Activated CD8-positive, alpha-beta memory T cell treated with anti-CD3 and anti-CD28 coated beads for 4 hours (primary cell): ENCODE results near the gene SRP9.
"Not testable (repeated sequence)": the region's sequence is repeated elsewhere in the genome, so short reads cannot be mapped to it uniquely, and the experiment has no call there.

Experiments used
- DNase-seq, 2 donors: peaks; one replicate each; pipeline ENCODE4 v3.0.0-alpha.2; 2020; ENCODE audit warnings: low read depth in 2 of 2

Gene SRP9

DNA sequence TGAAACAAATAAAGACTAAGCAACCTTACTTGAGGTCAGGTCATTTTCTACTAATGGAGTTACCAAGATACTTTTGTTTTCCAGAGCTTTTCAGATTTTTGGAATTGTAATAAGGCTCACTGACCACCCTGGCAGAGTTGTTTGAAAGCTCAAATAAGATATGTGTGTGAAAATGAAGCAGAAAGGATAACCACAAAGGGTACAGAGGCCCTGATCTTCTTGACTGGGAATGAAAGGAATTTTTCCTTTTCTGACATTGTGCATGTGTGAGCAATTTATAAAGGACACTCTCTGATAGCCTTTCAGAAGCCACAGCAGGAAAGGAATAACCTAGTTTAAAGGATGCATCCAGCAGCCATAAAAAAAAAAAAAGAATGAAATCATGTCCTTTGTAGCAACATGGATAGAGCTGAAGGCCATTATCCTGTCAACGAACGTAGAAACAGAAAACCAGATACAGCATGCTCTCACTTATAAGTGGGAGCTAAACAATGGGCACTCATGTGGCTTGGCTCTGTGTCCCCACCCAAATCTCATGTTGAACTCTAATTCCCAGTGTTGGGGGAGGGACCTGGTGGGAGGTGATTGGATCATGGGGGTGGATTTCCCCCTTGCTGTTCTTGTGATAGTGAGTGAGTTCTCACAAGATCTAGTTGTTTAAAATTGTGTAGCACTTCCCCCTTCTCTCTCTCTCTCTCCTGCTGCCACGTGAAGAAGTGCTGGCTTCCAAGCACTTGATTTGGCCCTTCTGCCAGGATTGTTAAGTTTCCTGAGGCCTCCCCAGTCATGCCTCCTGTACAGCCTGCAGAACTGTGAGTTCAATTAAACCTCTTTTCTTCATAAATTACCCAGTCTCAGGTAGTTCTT lies 3.1 kb upstream of the SRP9 start:
- DNase-seq = no peak

DNA sequence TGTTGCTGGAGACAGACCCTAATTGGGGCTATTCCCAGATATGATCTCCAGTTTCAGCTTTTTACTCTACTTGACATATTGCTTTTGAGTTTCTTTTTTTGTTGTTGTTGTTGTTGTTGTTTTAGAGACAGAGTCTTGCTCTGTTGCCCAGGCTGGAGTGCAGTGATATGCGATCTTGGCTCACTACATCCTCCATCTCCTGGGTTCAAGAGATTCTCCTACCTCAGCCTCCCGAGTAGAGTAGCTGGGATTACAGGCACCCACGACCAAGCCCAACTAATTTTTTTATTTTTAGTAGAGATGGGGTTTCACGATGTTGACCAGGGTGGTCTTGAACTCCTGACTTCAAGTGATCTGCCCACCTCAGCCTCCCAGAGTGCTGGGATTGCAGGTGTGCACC lies 1.3 kb upstream of the SRP9 start:
- no peak for DNase-seq

DNA sequence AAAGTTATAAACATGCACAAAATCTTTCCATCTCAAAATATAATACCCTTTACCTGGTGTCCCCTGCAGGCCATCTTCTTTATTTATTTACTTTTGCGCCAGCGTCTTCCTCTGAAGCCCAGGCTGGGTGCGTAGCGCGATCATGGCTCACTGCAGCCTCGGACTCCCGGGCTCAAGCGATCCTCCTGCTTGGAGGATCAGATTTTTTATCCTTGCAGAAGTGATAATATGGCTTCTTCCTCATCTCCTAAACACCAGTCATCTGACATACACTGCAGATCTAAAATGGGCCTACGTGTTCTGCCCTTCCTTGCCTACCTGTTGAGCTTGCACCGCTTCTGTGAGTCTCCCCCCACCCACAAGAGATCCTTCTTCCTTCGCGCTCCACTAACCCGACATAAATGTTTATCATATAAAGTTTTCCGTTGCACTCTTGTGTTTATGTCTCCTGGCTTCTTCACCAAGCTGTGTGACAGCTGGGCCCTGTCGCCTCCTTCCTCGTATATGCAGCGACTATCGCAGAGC lies 506 bp upstream of the SRP9 start:
- no peak for DNase-seq

GRCh38 chr1:225778337-225778669 lies 677 bp downstream of the SRP9 start:
- no peak for DNase-seq

DNA sequence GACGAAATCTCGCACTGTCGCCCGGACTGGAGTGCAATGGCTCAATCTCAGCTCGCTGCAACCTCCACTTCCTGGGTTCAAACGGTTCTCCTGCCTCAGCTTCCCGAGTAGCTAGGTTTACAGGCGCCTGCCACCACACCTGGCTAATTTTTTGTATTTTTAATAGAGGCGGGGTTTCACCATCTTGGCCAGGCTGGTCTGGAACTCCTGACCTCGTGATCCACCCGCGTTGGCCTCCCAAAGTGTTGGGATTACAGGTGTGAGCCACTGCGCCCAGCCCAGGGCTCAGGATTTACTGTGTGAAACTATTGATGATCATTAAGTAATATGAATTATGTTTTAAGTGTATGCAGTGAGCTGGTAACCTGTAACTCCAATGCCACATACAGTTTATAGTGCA lies 1.5 kb downstream of the SRP9 start:
- not testable (repeated sequence) for DNase-seq

DNA sequence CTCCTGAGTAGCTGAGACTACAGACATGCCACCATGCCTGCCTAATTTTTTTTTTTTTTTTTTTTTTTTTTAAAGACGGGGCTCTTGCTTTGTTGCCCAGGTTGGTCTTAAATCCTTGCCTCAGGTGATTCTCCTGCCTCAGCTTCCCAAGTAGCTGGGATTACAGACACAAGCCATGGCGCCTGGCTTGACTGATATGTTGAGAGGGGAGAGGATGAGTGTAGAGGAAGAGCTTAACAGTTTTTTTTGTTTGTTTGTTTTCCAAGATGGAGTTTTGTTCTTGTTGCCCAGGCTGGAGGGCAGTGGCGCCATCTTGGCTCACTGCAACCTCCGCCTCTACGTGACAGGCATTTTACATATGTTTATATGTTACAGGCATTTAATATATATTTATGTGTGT lies 2.5 kb downstream of the SRP9 start:
- DNase-seq = no peak

DNA sequence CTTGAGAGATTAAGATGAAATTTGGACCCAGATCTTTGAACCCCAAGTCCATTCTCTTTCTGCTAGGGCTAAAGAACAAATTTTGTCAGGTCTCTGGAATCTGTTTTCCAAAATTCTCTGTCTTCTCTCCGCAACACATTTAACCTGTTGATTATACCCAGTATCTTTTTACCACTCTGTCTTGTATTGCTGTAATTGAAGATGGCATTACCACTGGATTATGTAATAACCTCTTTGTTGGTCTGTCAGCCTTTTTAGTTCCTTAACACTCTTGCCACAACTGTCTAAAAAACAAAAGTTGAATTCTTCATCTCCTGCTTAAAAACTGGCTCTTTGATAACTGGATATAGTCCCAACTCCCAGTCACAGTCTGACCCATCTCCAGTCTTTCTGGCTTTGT lies 3.0 kb downstream of the SRP9 start:
- no peak for DNase-seq

- not testable (repeated sequence) for DNase-seq
These were observed 11.5 kb downstream of the SRP9 start for GRCh38 chr1:225789142-225789541.

GRCh38 chr1:225794954-225795353 lies 17.3 kb downstream of the SRP9 start:
- DNase-seq = no peak

GRCh38 chr1:225796097-225796496 lies 18.5 kb downstream of the SRP9 start:
- not testable (repeated sequence) for DNase-seq

DNA sequence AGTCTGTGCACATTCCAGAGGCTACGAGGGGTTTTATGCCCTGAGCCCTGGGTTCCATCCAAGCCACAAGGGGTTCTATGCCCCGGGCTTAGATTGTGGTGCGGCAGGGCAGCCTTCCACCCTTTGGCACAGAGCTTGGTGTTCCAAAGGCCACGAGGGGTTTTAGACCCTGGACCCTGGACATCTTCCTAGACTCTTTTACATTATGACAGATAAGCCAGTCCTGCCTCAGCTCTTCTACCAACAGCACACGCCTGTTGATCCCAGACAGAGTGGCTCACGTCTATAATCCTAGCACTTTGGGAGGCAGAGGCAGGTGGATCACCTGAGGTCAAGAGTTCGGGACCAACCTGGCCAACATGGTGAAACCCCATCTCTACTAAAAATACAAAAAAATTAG lies 23.5 kb downstream of the SRP9 start:
- DNase-seq = not testable (repeated sequence)

- DNase-seq = no peak
These were observed 28.6 kb downstream of the SRP9 start for GRCh38 chr1:225806249-225806648.

DNA sequence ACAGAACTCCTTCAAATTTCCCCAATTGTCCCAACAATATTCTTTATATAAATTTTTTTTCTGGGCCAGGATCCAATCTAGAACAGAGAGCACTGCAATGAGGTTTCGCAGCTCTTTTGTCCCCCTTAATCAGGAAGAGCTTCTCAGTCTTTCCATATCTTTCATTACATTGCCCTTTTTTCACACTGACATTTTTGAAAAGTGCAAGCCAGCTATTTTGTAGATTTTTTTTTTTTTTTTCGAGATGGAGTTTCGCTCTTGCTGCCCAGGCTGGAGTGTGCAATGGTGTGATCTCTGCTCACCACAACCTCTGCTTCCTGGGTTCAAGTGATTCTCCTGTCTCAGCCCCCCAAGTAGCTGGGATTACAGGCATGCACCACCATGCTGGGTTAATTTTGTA lies 29.1 kb downstream of the SRP9 start:
- not testable (repeated sequence) for DNase-seq

- DNase-seq = no peak
These were observed 30.5 kb downstream of the SRP9 start for GRCh38 chr1:225808136-225808535.

DNA sequence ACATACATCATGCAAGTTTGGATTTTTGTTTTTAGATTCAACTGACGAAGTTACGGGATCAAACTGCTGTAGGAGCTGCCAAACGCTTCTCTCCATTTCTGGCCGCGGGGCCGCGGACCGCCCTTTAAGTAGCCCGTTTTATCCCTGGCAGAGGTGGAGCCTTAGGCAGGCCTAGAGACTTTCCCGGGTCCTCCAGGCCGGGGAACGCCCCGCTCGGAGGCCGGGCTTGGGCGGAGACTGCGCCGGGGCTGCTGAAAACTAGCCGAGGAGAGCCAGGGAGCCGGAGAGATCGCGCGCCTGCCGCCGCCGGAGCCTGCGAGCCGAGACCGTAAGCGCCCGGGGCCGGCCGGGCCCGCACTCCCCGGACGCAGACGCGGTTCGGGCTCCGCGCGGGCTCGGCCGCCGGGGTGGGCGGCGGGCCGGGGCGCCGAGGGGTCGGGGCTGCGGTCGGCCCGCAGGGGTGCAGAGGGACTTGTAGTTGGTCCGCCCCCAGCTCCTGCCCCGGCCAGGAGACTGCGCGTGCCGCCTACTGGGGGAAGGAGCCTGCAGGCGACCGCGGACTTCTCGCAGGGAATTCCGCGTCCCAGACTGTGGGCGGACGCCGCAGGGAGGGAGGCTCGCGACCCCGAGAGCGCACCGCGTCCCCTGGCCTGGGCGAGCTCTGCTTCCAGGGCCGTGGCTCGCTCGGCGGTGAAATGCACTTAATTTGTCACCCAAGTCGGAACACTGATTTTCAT lies 32.4 kb downstream of the SRP9 start, which contains the start of gene EPHX1:
TSS of gene EPHX1 (plus strand) at position 283 of the 737 bp plus-strand sequence. CDS start 18,606 bp downstream, outside the sequence.
- DNase-seq = peak; percentile 14 to 21

- DNase-seq = not testable (repeated sequence)
These were observed 33.2 kb downstream of the SRP9 start for GRCh38 chr1:225810579-225811538.

- DNase-seq = no peak
These were observed 34.2 kb downstream of the SRP9 start for GRCh38 chr1:225811622-225812487.

GRCh38 chr1:225812488-225813213 lies 35.0 kb downstream of the SRP9 start:
- DNase-seq = no peak

GRCh38 chr1:225813214-225813964 lies 35.8 kb downstream of the SRP9 start:
- DNase-seq = no peak
